Putamen (tissue), 1 donor: ENCODE data around the gene GCC1.

Experiments
- DNase-seq: peaks from one replicate; pipeline ENCODE4 v3.0.0-alpha.2; 2016; ENCODE audit warnings: low spot score

The GCC1 gene

GRCh38 chr7:127536394-127536691 lies 49.1 kb downstream of the GCC1 start:
- DNase-seq = no peak

- DNase-seq = no peak
Measured at GRCh38 chr7:127535546-127536393, 49.6 kb downstream of the GCC1 start.

- no peak for DNase-seq
Measured at GRCh38 chr7:127534636-127535035, 50.8 kb downstream of the GCC1 start.

GRCh38 chr7:127532736-127533135 lies 52.7 kb downstream of the GCC1 start:
- no peak for DNase-seq

- no peak for DNase-seq
Measured at GRCh38 chr7:127532151-127532550, 53.2 kb downstream of the GCC1 start.
